ENCODE data around the gene TNRC18. TPM values are rescaled to one million over a fixed set of nuclear protein-coding genes. Genes with fewer than 3 reads are reported as not detected.

The TNRC18 gene
- total and polyA plus RNA-seq, 2 of the 8 experiments (the other 6 are each of a cell fraction or from before 2014, with no cell fraction given): 1.7 to 8.6 TPM

GRCh38 chr7:5373300-5373699, 50.3 kb downstream of the TNRC18 start:
- FAIRE-seq (no peak), DNase-seq (ENCODE audit: low read depth in 1 of 2, low spot score in 2 of 2) (no peak)
- POLR2A ChIA-PET (ENCODE audit: partially characterized antibody): interaction anchor here (0.8 kb wide), 1 partner anchor 10 kb away, joined by 3 read pairs; no protein-coding TSS in a partner anchor
- Histone ChIP-seq H2BK5ac (ENCODE audit: low read depth, low read length) (no peak overlapping the region), H3K4ac (replicated peaks; ENCODE audit: insufficient read length, low read depth, low read length) (no peak overlapping the region), H2BK120ac (replicated peaks; ENCODE audit: low read depth, low read length) (no peak overlapping the region), H4K8ac (ENCODE audit: extremely low read depth, insufficient read depth, low read length) (no peak overlapping the region), H3K4me1 (replicated peaks in 1 of 4; ENCODE audit: control insufficient read depth in 3 of 4, insufficient read depth in 4 of 4, low read length in 3 of 4) (no peaks in the 10 kb centered on the region), H3K9ac (replicated peaks in 1 of 4; ENCODE audit: extremely low read depth in 1 of 4, low read depth in 3 of 4, low read length in 3 of 4) (no peak overlapping the region), H3K23ac (ENCODE audit: insufficient read length) (no peak overlapping the region), H3K23me2 (ENCODE audit: low read depth, low read length) (no peaks in the 10 kb centered on the region), H3K79me1 (ENCODE audit: low read depth, low read length) (no peaks in the 10 kb centered on the region), H4K91ac (replicated peaks; ENCODE audit: insufficient read length, low read length) (no peak overlapping the region), H3K36me3 (ENCODE audit: control insufficient read depth in 2 of 4, insufficient read depth in 4 of 4, low read length in 3 of 4) (no peaks in the 10 kb centered on the region), H2BK15ac (ENCODE audit: low read length) (no peak overlapping the region), H3K4me2 (ENCODE audit: insufficient read depth in 1 of 2, low read depth in 2 of 2, low read length in 2 of 2) (no peak overlapping the region), H3K4me3 (ENCODE audit: extremely low read depth in 1 of 4, insufficient read depth in 2 of 4, low read depth in 3 of 4, low read length in 4 of 4) (no peak overlapping the region), H3K56ac (replicated peaks; ENCODE audit: insufficient read length, low read depth, low read length) (no peak overlapping the region), H4K20me1 (replicated peaks in 1 of 2; ENCODE audit: control insufficient read depth in 1 of 2, insufficient read depth in 2 of 2, low read length in 2 of 2) (peaks cover 0 to 1% of the 10 kb centered on the region in 2 experiments), H3K27me3 (replicated peaks in 1 of 4; ENCODE audit: control insufficient read depth in 3 of 4, extremely low read depth in 1 of 4, insufficient read depth in 3 of 4, low read length in 3 of 4) (no peaks in the 10 kb centered on the region), H2BK12ac (ENCODE audit: low read depth, low read length) (no peak overlapping the region), H3K27ac (ENCODE audit: low read depth, low read length) (no peak overlapping the region), H3K9me3 (ENCODE audit: insufficient read depth in 2 of 2, low read depth in 1 of 2, low read length in 1 of 2) (no peaks in the 10 kb centered on the region), H2AK5ac (ENCODE audit: low read depth, low read length) (no peak overlapping the region), H3K18ac (ENCODE audit: extremely low read depth, low read length) (no peak overlapping the region), H3K14ac (ENCODE audit: insufficient read length) (no peak overlapping the region), H3K79me2 (ENCODE audit: control insufficient read depth in 1 of 2, insufficient read depth in 2 of 2, low read length in 2 of 2) (no peaks in the 10 kb centered on the region), H4K5ac (ENCODE audit: insufficient read length, low read depth, low read length) (no peak overlapping the region), H2AFZ (ENCODE audit: low read length) (no peak overlapping the region), H2BK20ac (ENCODE audit: low read length) (no peak overlapping the region)
- CTCF ChIA-PET (ENCODE audit: partially characterized antibody): interaction anchor here (0.8 kb wide), 1 partner anchor 16 kb away, joined by 4 read pairs; no protein-coding TSS in a partner anchor
- WGBS, 2 experiments (ENCODE audit: extremely low coverage in 1 of 2, insufficient coverage in 1 of 2, insufficient read length in 1 of 2, insufficient replicate concordance in 2 of 2, low coverage in 1 of 2, low lambda C conversion rate in 2 of 2, missing lambda C conversion rate in 1 of 2): 89% methylated on average over 6 of the region's 6 CpGs; no CpG with 5 or more reads in 1 of the 2 experiments
- TF ChIP-seq NANOG (IDR thresholded peaks at IDR 0.05; ENCODE audit: insufficient read depth, low read depth, low read length, poor library complexity, severe bottlenecking): no peak
- TF ChIP-seq ZNF274 (IDR thresholded peaks at IDR 0.05; ENCODE audit: borderline replicate concordance, extremely low read depth, low read length): no peak
- TF ChIP-seq SRF (IDR thresholded peaks at IDR 0.05; ENCODE audit: low read depth, low read length): no peak
- TF ChIP-seq CHD2 (IDR thresholded peaks at IDR 0.05; ENCODE audit: low read length): no peak
- no peak for TF ChIP-seq POLR2A (IDR thresholded peaks at IDR 0.05; ENCODE audit: control extremely low read depth in 1 of 2, low read depth in 2 of 2, low read length in 2 of 2)
- no peak for TF ChIP-seq SP2 (IDR thresholded peaks at IDR 0.05; ENCODE audit: low read length)
- no peak for TF ChIP-seq SP1 (IDR thresholded peaks at IDR 0.05; ENCODE audit: low read depth, low read length)
- TF ChIP-seq CTCF (IDR thresholded peaks at IDR 0.05; ENCODE audit: control extremely low read depth in 1 of 3, insufficient read depth in 1 of 3, low read depth in 1 of 3, low read length in 3 of 3): no peak
- no peak for TF ChIP-seq RFX5 (IDR thresholded peaks at IDR 0.05; ENCODE audit: borderline replicate concordance, low read depth, low read length)
- no peak for TF ChIP-seq TBP (IDR thresholded peaks at IDR 0.05; ENCODE audit: low read depth, low read length)
- TF ChIP-seq SUZ12 (IDR thresholded peaks at IDR 0.05; ENCODE audit: low read length): no peak
- no peak for TF ChIP-seq BCL11A (IDR thresholded peaks at IDR 0.05; ENCODE audit: low read depth in 2 of 2, low read length in 2 of 2)
- TF ChIP-seq TCF12 (IDR thresholded peaks at IDR 0.05; ENCODE audit: low read depth, low read length): no peak
